HG02642 (cell line): Measurements from ENCODE around the gene BRD4.
A peak's percentile ranks its signal among the peaks of the same experiment; 100 is the strongest.
"Not testable (repeated sequence)": the region's sequence is repeated elsewhere in the genome, so short reads cannot be mapped to it uniquely, and the experiment has no call there.

ENCODE experiments used
- ATAC-seq: cut with Tn5 transposase; IDR thresholded peaks from one replicate; pipeline ENCODE4 v1.9.1; 2021; ENCODE audit warnings: mild to moderate bottlenecking; ENCODE audit not compliant: unreplicated experiment, poor library complexity

Gene BRD4

GRCh38 chr19:15363048-15363447, 30.7 kb upstream of the BRD4 start:
- ATAC-seq, result not testable (repeated sequence)

GRCh38 chr19:15360015-15360414, 27.7 kb upstream of the BRD4 start:
- ATAC-seq, result not testable (repeated sequence)

GRCh38 chr19:15358918-15359317, 26.6 kb upstream of the BRD4 start:
- no peak for ATAC-seq

GRCh38 chr19:15357906-15358305, 25.6 kb upstream of the BRD4 start:
- ATAC-seq, result no peak

- ATAC-seq, result no peak
Measured at GRCh38 chr19:15354566-15355296, 22.4 kb upstream of the BRD4 start.

GRCh38 chr19:15353908-15354307, 21.6 kb upstream of the BRD4 start:
- ATAC-seq, result no peak

- ATAC-seq, result not testable (repeated sequence)
Measured at GRCh38 chr19:15352535-15352934, 20.2 kb upstream of the BRD4 start.

- ATAC-seq, result not testable (repeated sequence)
Measured at GRCh38 chr19:15341328-15341727, 9.0 kb upstream of the BRD4 start.

GRCh38 chr19:15340086-15340485, 7.7 kb upstream of the BRD4 start:
- no peak for ATAC-seq

- no peak for ATAC-seq
Measured at GRCh38 chr19:15337202-15337601, 4.9 kb upstream of the BRD4 start.

- ATAC-seq, result not testable (repeated sequence)
Measured at GRCh38 chr19:15335992-15336391, 3.7 kb upstream of the BRD4 start.

- ATAC-seq, result peak; percentile 40
Measured at GRCh38 chr19:15331419-15332310, 674 bp downstream of the BRD4 start.

- ATAC-seq, result no peak
Measured at GRCh38 chr19:15330801-15331418, 1.4 kb downstream of the BRD4 start.

GRCh38 chr19:15328312-15328711, 4.0 kb downstream of the BRD4 start:
- no peak for ATAC-seq

- ATAC-seq, result no peak
Measured at GRCh38 chr19:15324791-15325519, 7.4 kb downstream of the BRD4 start.

GRCh38 chr19:15323496-15324235, 8.7 kb downstream of the BRD4 start:
- ATAC-seq, result no peak

GRCh38 chr19:15321739-15322138, 10.6 kb downstream of the BRD4 start:
- no peak for ATAC-seq

GRCh38 chr19:15320116-15320515, 12.2 kb downstream of the BRD4 start:
- no peak for ATAC-seq

GRCh38 chr19:15318241-15318691, 14.1 kb downstream of the BRD4 start:
- ATAC-seq, result no peak
